Motor neuron (in vitro differentiated cells): ENCODE results near the gene IP6K3. TPM values are rescaled to one million over a fixed set of nuclear protein-coding genes. Genes with fewer than 3 reads are reported as not detected.

Source experiments
- ATAC-seq, 8 experiments: fragments of 200-7000 bp; cut with Tn5 transposase; replicated peaks in 6 of 8; 2 replicates each; pipeline ENCODE4 v1.8.0; 2021; ENCODE audit warnings: mild to moderate bottlenecking in 8 of 8, moderate library complexity in 8 of 8
- H3K27ac ChIP-seq, 2 donors: fragments of 250-450 bp; sonication (Bioruptor Pico); 2 replicates each; pipeline ENCODE4 v1.9.0; 2021; ENCODE audit warnings: antibody characterized with exemption in 2 of 2, mild to moderate bottlenecking in 2 of 2, moderate library complexity in 1 of 2
- H3K4me1 ChIP-seq, 2 donors: fragments of 250-450 bp; sonication (Bioruptor Pico); replicated peaks in 1 of 2; 2 replicates each; pipeline ENCODE4 v1.6.1; 2021; ENCODE audit warnings: antibody characterized with exemption in 2 of 2, mild to moderate bottlenecking in 2 of 2, moderate library complexity in 1 of 2
- H3K4me3 ChIP-seq, 5 donors: fragments of 250-450 bp; sonication (Bioruptor Pico); 2 replicates each; pipeline ENCODE4 v1.9.0; 2021; ENCODE audit warnings: antibody characterized with exemption in 5 of 5, mild to moderate bottlenecking in 5 of 5, moderate library complexity in 4 of 5
- WGBS, 10 experiments: fragments of 450-650 bp; shearing (Covaris generic); methylation state at CpG; one replicate each; pipeline ENCODE4 v1.0.0; 2022; 5-methylcytosine and 5-hydroxymethylcytosine counted together
- in situ Hi-C, 9 experiments: fragments of 400-800 bp; cut with MboI; loops; one replicate each; pipeline ENCODE4 v1.15.0; 2021; ENCODE audit warnings: low sequenced_read_pairs in 9 of 9, low pct_unique_long_range_greater_than_20kb in 2 of 9; ENCODE audit not compliant: unreplicated experiment in 9 of 9
- total RNA-seq, 8 experiments: library from RNA; unstranded; fragments of 300-600 nt; gene quantifications; 2 replicates each; pipeline versions ENCODE4 v1.2.3 to v1.2.4, GENCODE V29; 2022

IP6K3 gene
- total RNA-seq, 8 experiments from 2014 or later, result 0.11 to 3.7 (median 0.63) TPM

DNA sequence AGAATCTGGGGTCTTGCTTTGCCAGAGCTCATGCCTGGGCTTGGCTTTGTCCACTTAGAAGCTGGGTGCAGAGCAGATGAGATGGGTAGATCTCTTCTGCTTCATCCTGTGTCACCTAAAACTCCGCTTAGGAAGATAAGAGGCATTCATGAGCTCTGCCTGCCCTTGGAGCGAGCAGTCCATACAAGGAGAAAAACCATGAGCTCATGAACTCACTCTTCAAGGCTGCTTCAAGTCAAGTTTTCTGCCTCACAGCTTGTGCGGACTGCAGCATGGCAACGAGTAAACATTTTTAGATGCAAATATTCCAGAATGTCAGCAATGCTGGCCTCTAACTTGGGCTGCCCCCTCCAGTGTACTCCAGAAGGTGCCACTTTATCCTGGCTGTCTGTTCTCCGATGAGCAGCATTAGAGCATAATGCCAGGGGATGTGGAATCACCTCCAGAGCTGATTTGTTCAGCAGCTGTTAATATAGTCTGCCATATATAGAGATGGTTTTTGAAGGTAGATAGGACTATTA is 24.5 kb downstream of the IP6K3 start:
- H3K4me1 ChIP-seq, result peaks cover 12 to 30% of the 10 kb centered on the region in 2 donors
- in situ Hi-C loops, result loop anchor here in 1 of 9 experiments (25.0 kb wide), 1 partner anchor 440 kb away; no protein-coding TSS in a partner anchor
- ATAC-seq, result peak in 1 of 8 experiments; percentile 70
- H3K4me3 ChIP-seq, result no peak overlapping the region
- 40 to 100% (median 76%) methylated on average over 1 to 5 of the region's 5 CpGs; no CpG with 5 or more reads in 4 of the 10 experiments for WGBS, 10 experiments
- H3K27ac ChIP-seq, result no peak overlapping the region

GRCh38 chr6:33721508-33721907 is 25.2 kb downstream of the IP6K3 start:
- 54 to 100% (median 80%) methylated on average over 1 to 5 of the region's 5 CpGs for WGBS, 10 experiments
- in situ Hi-C loops, result loop anchor here in 1 of 9 experiments (25.0 kb wide), 1 partner anchor 441 kb away; no protein-coding TSS in a partner anchor
- Histone ChIP-seq H3K27ac (no peak overlapping the region), H3K4me1 (peaks cover 12 to 27% of the 10 kb centered on the region in 2 donors), H3K4me3 (no peak overlapping the region)
- no peak for ATAC-seq

- WGBS, 10 experiments, result 60 to 100% (median 100%) methylated on average over 1 of the region's 1 CpG; no CpG with 5 or more reads in 3 of the 10 experiments
- Histone ChIP-seq H3K4me1 (peaks cover 12 to 27% of the 10 kb centered on the region in 2 donors), H3K27ac (no peak overlapping the region), H3K4me3 (no peak overlapping the region)
- no peak for ATAC-seq
- in situ Hi-C loops, result loop anchor here in 1 of 9 experiments (25.0 kb wide), 1 partner anchor 441 kb away; no protein-coding TSS in a partner anchor
These were observed 25.7 kb downstream of the IP6K3 start for GRCh38 chr6:33720998-33721397.

- no peak for ATAC-seq
- in situ Hi-C loops, result loop anchor here in 1 of 9 experiments (25.0 kb wide), 1 partner anchor 443 kb away; no protein-coding TSS in a partner anchor
- no peak overlapping the region for H3K27ac ChIP-seq
These were observed 27.2 kb downstream of the IP6K3 start for GRCh38 chr6:33719326-33719987.

DNA sequence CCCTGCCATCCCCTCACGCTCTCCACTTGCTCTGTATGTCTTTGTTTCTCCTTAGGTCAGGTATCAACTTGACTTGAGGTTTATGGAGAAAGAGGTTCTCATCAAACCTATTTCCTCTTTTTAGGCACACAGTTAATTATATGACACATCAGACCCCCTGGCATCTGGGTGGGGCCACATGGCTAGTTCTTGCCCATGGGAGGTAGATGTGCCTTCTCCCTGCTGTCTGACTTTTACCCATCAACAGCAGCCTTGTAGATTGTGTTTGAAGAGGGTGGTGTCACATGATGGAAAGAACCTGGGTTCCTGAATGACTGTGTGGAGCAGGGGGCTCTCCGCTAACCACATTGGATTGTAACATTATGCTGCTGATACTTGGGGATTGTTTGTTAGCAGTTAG is 28.0 kb downstream of the IP6K3 start:
- Histone ChIP-seq H3K4me3 (no peak overlapping the region), H3K4me1 (peaks cover 12% of the 10 kb centered on the region in 2 donors), H3K27ac (peak overlapping the region; percentile 29 to 60)
- no peak for ATAC-seq
- 83 to 100% (median 100%) methylated on average over 1 to 2 of the region's 2 CpGs; no CpG with 5 or more reads in 4 of the 10 experiments for WGBS, 10 experiments
- in situ Hi-C loops, result loop anchor here in 1 of 9 experiments (25.0 kb wide), 1 partner anchor 444 kb away; no protein-coding TSS in a partner anchor

More at GRCh38 chr6:33719326-33719987, 27.2 kb downstream of the IP6K3 start:
- 17 to 100% (median 67%) methylated on average over 1 to 10 of the region's 11 CpGs; no CpG with 5 or more reads in 1 of the 10 experiments for WGBS, 10 experiments
- no peak overlapping the region for H3K4me3 ChIP-seq
- peaks cover 12 to 17% of the 10 kb centered on the region in 2 donors for H3K4me1 ChIP-seq

DNA sequence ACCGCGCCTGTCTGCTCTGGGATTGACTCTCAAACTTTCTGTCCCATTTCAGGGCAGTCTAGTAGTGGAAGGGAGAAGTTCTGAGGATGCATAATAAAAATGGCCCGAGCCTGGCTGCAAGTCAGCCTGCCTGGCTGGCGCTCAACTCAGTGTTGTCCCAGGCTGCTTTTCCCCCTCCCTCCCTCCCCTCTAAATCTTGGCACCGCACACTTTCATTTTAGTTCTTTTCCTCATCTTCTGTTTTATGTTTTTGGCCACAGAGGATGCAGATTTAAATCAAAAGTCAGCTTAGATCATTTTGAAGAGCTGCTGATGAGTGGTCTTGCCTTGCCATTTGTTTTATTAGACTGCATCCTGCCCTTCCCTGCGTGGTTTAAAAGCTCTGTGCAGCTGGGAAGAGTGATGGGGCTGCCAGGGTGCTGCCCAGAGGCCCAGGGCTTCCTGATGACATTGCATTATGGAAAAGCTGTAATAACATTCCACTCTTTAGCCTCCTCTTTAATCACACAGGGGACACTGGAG is 28.7 kb downstream of the IP6K3 start:
- H3K27ac ChIP-seq, result no peak overlapping the region
- in situ Hi-C loops, result loop anchor here in 1 of 9 experiments (25.0 kb wide), 1 partner anchor 444 kb away; no protein-coding TSS in a partner anchor
- peak; percentile 47 to 87 (median 58) for ATAC-seq
- H3K4me3 ChIP-seq, result no peak overlapping the region
- peaks cover 12% of the 10 kb centered on the region in 2 donors for H3K4me1 ChIP-seq
- WGBS, 10 experiments, result 20 to 85% (median 41%) methylated on average over 1 to 5 of the region's 6 CpGs; no CpG with 5 or more reads in 3 of the 10 experiments

DNA sequence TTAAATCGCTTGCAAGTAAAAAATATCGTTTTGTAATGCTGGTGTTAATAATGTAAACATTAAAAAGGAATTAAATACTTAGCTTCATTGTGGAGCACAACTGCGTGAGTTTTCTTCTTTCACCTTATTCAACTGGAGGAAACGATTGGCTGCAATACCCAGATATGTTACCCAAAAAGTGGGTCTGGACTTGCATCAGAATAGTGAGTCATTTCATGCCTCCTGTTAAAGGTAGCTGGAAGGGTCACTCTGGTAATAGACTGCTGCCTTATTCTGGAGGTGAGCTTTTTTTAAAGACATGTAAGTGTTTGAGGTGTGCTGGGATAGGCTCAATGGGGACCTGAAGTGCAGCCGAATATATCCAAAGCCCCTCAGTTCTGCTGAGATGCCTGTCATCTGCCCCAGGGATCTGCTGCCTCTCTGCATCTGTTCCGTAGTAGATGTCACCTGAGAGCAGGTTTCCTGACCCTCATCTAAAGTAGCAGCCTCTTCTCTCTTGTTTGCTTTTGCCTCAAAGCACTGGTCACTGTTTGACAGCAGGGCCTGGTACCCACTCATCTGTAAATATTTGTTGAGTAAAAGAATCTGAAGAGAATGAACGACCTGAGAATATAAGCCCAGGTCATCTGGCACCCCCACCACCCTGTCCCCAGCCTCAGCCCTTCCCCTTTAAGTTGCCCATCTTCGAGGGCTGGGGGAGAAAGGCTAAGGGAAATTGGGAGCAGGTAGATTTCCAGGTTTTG is 29.6 kb downstream of the IP6K3 start:
- no peak overlapping the region for H3K27ac ChIP-seq
- WGBS, 10 experiments, result 44 to 93% (median 82%) methylated on average over 1 to 8 of the region's 8 CpGs
- no peak overlapping the region for H3K4me3 ChIP-seq
- in situ Hi-C loops, result loop anchor here in 1 of 9 experiments (25.0 kb wide), 1 partner anchor 445 kb away; no protein-coding TSS in a partner anchor
- H3K4me1 ChIP-seq, result peaks cover 12% of the 10 kb centered on the region in 2 donors
- ATAC-seq, result peak in 2 of 8 experiments; percentile 5 to 18

DNA sequence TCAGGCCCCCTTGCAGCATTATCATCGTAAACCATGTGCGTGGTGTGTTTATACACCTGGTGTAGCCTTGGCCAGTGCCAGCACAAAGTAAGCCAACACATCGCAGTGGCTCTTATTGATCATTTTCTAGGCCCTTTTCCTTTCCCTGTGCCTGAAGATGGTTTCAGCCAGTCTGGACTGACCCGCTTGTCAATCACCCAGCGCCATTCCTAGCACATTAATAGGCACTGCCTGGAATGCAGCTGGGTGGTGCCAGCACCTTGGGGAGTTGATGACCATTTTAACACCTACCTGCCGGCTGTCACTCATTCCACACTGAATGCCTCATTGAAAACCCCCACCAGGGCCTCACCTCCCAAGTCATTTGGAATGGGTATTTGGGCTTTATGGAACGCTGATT is 30.3 kb downstream of the IP6K3 start:
- in situ Hi-C loops, result loop anchor here in 1 of 9 experiments (25.0 kb wide), 1 partner anchor 446 kb away; no protein-coding TSS in a partner anchor
- 20 to 100% (median 86%) methylated on average over 1 to 5 of the region's 7 CpGs; no CpG with 5 or more reads in 2 of the 10 experiments for WGBS, 10 experiments

GRCh38 chr6:33714385-33715040 is 32.2 kb downstream of the IP6K3 start:
- in situ Hi-C loops, result loop anchor here in 1 of 9 experiments (25.0 kb wide), 1 partner anchor 448 kb away; no protein-coding TSS in a partner anchor
- WGBS, 10 experiments, result 87 to 100% (median 92%) methylated on average over 2 to 7 of the region's 7 CpGs; no CpG with 5 or more reads in 5 of the 10 experiments
- peaks cover 19 to 20% of the 10 kb centered on the region in 2 donors for H3K4me1 ChIP-seq
- H3K4me3 ChIP-seq, result no peak overlapping the region
- H3K27ac ChIP-seq, result no peak overlapping the region
- ATAC-seq, result no peak

More for the DNA sequence above, 30.3 kb downstream of the IP6K3 start:
- Histone ChIP-seq H3K27ac (no peak overlapping the region), H3K4me3 (no peak overlapping the region), H3K4me1 (peaks cover 12 to 14% of the 10 kb centered on the region in 2 donors)
- ATAC-seq, result no peak

DNA sequence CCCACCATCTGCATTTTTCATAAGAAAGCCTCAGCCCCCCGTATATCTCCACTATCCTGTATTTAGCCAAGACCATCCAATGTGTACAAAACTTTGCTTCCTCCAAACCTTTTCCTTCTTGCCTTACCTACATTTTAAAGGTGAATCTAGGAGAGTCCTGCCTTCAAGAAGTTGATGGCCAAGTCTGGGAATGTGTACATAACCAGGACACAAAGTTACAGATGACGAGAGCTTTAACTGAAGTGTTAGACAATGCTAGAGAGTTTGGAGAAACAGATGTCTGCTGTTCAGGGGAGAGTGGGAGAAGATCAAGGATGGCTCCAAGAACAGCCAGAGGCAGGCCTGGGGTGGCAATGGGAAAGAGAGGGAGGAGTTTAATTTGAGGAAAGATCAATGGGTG is 32.9 kb downstream of the IP6K3 start:
- Histone ChIP-seq H3K27ac (no peak overlapping the region), H3K4me1 (peaks cover 19 to 20% of the 10 kb centered on the region in 2 donors), H3K4me3 (no peak overlapping the region)
- ATAC-seq, result no peak
- 7 to 100% (median 54%) methylated on average over 1 to 2 of the region's 2 CpGs for WGBS, 10 experiments
- in situ Hi-C loops, result loop anchor here in 1 of 9 experiments (25.0 kb wide), 1 partner anchor 449 kb away; no protein-coding TSS in a partner anchor

GRCh38 chr6:33712914-33713313 is 33.8 kb downstream of the IP6K3 start:
- Histone ChIP-seq H3K27ac (no peak overlapping the region), H3K4me1 (peaks cover 15 to 18% of the 10 kb centered on the region in 2 donors), H3K4me3 (no peak overlapping the region)
- no peak for ATAC-seq
- 56 to 100% (median 100%) methylated on average over 1 to 3 of the region's 3 CpGs; no CpG with 5 or more reads in 1 of the 10 experiments for WGBS, 10 experiments
- in situ Hi-C loops, result loop anchor here in 1 of 9 experiments (25.0 kb wide), 1 partner anchor 449 kb away; no protein-coding TSS in a partner anchor
